ENCODE measurements around the gene SLC16A6. TPM values are rescaled to one million over a fixed set of nuclear protein-coding genes. Genes with fewer than 3 reads are reported as not detected.
"Not testable (repeated sequence)": the region's sequence is repeated elsewhere in the genome, so short reads cannot be mapped to it uniquely, and the experiment has no call there.

SLC16A6 gene
- total RNA-seq, 1 donor from 2014 or later = under 0.01 TPM

DNA sequence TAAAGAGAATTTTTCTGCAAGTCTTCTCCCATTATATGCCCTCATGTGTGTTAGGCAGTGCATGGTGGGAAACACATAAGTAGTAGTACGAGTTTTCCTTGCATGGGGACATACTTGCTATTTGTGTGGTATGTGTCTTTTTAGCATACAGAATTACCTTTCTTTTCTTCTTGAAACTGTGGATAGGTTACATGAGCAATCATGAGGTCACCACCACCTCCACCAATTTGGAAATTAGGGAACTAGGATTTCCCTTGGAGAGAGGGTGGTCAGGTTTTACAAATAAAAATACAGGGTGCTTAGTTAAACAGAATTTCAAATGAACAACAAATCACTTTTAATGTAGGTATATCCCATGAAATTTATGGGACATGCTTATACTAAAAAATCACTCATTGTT, 59.4 kb downstream of the SLC16A6 start:
- DNase-seq (ENCODE audit: low read depth) (peak; percentile 60), FAIRE-seq (no peak)

DNA sequence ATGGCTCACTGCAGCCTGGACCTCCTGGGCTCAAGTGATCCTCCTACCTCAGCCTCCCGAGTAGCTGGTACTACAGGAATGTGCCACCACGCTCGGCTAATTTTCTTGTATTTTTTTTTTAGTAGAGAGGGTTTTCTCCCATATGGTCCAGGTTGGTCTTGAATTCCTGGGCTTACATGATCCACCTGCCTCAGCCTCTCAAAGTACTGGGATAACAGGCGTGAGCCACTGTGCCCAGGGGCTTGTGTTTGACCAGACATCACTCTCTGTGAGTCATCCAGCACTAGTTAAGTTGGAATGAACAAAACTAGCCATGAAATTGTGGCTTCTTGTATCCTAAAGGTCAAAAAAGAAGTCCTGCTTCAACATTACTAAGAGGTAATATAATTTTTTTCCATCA, 59.8 kb downstream of the SLC16A6 start:
- H3K27me3 ChIP-seq (ENCODE audit: control insufficient read depth, insufficient read depth, low read length); H3K4me3 ChIP-seq (ENCODE audit: low read depth, low read length); FAIRE-seq; H3K36me3 ChIP-seq (ENCODE audit: control insufficient read depth, insufficient read depth, low read length): not testable (repeated sequence)
- peak; percentile 47 for DNase-seq (ENCODE audit: low read depth)

More for the DNA sequence above, 59.4 kb downstream of the SLC16A6 start:
- no peak overlapping the region for H3K4me3 ChIP-seq (ENCODE audit: low read depth, low read length)
- TF ChIP-seq, protein P1, sequence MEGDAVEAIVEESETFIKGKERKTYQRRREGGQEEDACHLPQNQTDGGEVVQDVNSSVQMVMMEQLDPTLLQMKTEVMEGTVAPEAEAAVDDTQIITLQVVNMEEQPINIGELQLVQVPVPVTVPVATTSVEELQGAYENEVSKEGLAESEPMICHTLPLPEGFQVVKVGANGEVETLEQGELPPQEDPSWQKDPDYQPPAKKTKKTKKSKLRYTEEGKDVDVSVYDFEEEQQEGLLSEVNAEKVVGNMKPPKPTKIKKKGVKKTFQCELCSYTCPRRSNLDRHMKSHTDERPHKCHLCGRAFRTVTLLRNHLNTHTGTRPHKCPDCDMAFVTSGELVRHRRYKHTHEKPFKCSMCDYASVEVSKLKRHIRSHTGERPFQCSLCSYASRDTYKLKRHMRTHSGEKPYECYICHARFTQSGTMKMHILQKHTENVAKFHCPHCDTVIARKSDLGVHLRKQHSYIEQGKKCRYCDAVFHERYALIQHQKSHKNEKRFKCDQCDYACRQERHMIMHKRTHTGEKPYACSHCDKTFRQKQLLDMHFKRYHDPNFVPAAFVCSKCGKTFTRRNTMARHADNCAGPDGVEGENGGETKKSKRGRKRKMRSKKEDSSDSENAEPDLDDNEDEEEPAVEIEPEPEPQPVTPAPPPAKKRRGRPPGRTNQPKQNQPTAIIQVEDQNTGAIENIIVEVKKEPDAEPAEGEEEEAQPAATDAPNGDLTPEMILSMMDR (IDR thresholded peaks at IDR 0.05; ENCODE audit: insufficient read depth, low read length, severe bottlenecking) = no peak
- H3K27me3 ChIP-seq (ENCODE audit: control insufficient read depth, insufficient read depth, low read length) = no peaks in the 10 kb centered on the region
- no peaks in the 10 kb centered on the region for H3K36me3 ChIP-seq (ENCODE audit: control insufficient read depth, insufficient read depth, low read length)

DNA sequence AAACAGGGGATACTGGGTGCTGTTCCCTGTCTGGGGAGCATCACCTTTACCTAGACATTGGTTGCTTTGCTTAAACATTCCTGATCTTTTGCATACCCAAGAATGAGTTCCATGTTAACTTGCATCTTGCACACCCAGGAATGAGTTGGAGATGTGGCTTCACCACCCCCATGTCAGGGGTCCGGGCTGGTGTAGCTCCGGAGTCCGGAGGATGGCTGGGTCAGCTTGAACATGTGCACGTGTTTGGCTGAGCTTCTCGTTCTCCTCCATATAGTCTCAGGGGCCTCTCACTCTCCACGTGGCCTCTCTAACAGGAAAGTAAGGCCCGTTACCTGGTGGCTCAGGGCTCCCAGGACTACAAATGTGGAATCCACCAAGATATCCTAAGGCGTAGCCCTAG, 61.3 kb downstream of the SLC16A6 start:
- TF ChIP-seq, protein P1 (IDR thresholded peaks at IDR 0.05; ENCODE audit: insufficient read depth, low read length, severe bottlenecking) = no peak

DNA sequence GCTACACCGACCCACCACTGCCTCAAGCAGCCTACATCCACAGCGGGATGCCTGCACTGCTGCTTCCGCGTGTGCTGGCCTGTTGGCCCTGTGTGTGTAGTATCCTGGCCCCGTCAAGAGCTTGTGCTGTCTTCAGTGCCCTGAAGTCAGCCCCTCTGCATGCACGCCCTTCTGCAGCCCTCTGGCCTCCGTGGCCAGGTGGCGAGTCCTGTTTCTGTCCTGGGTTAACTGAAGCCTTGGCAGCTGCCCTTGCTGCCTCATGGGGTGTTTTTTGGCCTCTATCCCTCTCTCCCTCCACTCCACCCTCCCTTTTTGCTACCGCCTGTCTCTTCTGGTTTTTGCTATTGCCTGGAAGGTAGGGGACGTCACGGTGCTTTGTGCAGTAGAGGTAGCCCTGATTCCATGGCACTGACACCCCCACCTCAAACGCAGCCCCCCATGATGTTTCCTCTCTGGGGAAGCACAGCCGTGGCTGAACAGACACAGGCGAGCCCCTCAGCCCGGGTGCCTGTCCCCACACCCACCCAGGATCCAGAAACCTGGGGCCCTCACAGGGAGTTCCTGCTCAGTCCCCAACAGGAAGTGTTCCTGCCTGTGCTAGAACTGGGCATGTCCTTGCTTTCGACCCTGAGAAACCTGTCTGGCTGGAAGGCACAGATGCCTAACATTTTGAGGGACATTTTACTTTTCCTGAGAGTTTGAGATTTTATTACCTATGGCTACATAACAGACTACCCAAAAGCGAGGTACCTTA, 61.9 kb downstream of the SLC16A6 start:
- Histone ChIP-seq H3K4me3 (ENCODE audit: low read depth, low read length) (no peak overlapping the region), H3K36me3 (ENCODE audit: control insufficient read depth, insufficient read depth, low read length) (no peaks in the 10 kb centered on the region), H3K27me3 (ENCODE audit: control insufficient read depth, insufficient read depth, low read length) (no peaks in the 10 kb centered on the region)
- TF ChIP-seq, protein P1 (IDR thresholded peaks at IDR 0.05; ENCODE audit: insufficient read depth, low read length, severe bottlenecking) = no peak
- peak; percentile 58 for FAIRE-seq
- DNase-seq (ENCODE audit: low read depth) = no peak

More for the DNA sequence above, 61.3 kb downstream of the SLC16A6 start:
- Histone ChIP-seq H3K27me3 (ENCODE audit: control insufficient read depth, insufficient read depth, low read length) (no peaks in the 10 kb centered on the region), H3K36me3 (ENCODE audit: control insufficient read depth, insufficient read depth, low read length) (no peaks in the 10 kb centered on the region), H3K4me3 (ENCODE audit: low read depth, low read length) (no peak overlapping the region)
- FAIRE-seq (no peak), DNase-seq (ENCODE audit: low read depth) (no peak)

DNA sequence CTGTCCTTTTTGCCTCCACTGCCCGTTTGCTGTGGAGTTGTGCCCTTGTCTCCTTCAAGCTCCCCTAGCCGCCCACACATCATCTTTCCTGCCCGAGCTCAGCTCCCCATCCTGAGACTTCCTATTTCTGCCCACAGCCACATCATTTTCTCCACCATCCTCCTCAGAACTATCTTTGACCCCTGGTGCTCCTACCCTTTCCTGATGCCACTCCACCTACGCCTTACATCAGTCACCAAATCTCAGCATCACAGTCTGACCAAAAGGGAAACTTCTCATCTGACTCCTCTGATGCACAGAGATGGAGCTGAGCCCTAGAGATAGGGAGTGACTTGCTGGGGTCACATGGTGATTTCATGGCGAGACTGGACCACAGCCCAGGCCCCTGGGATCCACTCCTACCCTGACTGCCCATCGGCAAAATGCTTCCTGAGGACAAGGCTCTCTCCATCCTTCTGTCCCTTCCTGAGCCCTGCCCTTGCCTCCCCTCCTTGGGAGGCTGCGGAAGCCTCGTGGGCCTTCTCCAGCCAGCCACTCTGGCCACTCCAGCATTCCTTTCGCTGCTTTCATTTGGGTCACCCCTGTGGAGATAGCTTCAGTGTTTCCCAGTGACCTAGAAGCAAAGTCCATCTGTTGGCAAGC, 62.8 kb downstream of the SLC16A6 start:
- H3K27me3 ChIP-seq (ENCODE audit: control insufficient read depth, insufficient read depth, low read length); H3K36me3 ChIP-seq (ENCODE audit: control insufficient read depth, insufficient read depth, low read length); DNase-seq (ENCODE audit: low read depth); H3K4me3 ChIP-seq (ENCODE audit: low read depth, low read length): not testable (repeated sequence)
- peak; percentile 94 for FAIRE-seq

DNA sequence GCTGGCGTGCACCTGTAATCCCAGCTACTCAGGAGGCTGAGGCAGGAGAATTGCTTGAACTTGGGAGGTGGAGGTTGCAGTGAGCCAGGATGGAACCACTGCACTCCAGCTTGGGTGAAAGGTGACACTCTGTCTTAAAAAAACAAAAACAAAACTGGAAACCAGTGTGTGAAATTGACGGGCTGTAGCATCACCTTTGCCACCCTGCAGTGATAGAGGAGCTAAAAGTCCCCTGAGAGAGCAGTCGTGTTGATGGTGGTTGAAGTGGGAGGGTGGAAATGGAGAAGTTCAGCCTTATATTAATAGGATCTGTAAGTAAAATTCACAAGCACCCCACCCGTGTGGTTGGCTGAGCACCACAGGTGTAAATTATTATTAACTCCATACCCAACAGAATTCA, 65.9 kb downstream of the SLC16A6 start:
- not testable (repeated sequence) for DNase-seq (ENCODE audit: low read depth); H3K27me3 ChIP-seq (ENCODE audit: control insufficient read depth, insufficient read depth, low read length); FAIRE-seq; H3K36me3 ChIP-seq (ENCODE audit: control insufficient read depth, insufficient read depth, low read length); H3K4me3 ChIP-seq (ENCODE audit: low read depth, low read length)

DNA sequence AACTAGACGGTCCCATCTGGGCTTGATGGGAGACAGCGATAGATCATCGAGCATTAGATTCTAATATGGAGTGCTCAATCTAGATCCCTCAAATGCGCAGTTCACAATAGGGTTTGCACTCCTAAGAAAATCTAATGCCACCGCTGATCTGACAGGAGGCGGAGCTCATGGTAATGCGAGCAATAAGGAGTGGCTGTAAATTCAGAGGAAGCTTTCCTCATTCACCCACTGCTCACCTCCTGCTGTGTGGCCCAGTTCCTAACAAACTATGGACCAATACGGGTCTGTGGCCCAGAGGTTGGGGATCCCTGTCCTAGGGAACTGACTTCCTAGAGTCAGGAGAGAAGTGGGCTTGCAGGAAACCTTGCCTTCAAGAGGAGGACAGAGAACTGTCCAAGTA, 68.3 kb downstream of the SLC16A6 start:
- H3K36me3 ChIP-seq (ENCODE audit: control insufficient read depth, insufficient read depth, low read length) = no peaks in the 10 kb centered on the region
- H3K4me3 ChIP-seq (ENCODE audit: low read depth, low read length) = no peak overlapping the region
- H3K27me3 ChIP-seq (ENCODE audit: control insufficient read depth, insufficient read depth, low read length) = no peaks in the 10 kb centered on the region
- no peak for FAIRE-seq
- DNase-seq (ENCODE audit: low read depth) = no peak
- TF ChIP-seq, protein P1 (IDR thresholded peaks at IDR 0.05; ENCODE audit: insufficient read depth, low read length, severe bottlenecking) = no peak
